Measurements from ENCODE around the gene CCDC28A. TPM values are rescaled to one million over a fixed set of nuclear protein-coding genes. Genes with fewer than 3 reads are reported as not detected.

Gene CCDC28A
- total and polyA plus RNA-seq, 4 donors: 15.1 to 30.8 (median 24.5) TPM

- 97% methylated on average over 4 of the region's 4 CpGs for WGBS, 2 donors
- TF ChIP-seq CTCF (IDR thresholded peaks at IDR 0.05; ENCODE audit: control extremely low read depth, extremely low read depth): no peak
- no peak for ATAC-seq (ENCODE audit: insufficient read depth, low FRiP score)
Measured at GRCh38 chr6:138821519-138821918, 48.0 kb downstream of the CCDC28A start.

GRCh38 chr6:138824482-138825144 lies 51.0 kb downstream of the CCDC28A start:
- no peak overlapping the region for H3K27ac ChIP-seq (ENCODE audit: low read depth in 1 of 2, low read length in 1 of 2)
- H3K4me1 ChIP-seq (ENCODE audit: control insufficient read depth in 5 of 5, insufficient read depth in 5 of 5, low read length in 5 of 5): no peaks in the 10 kb centered on the region
- DNase-seq: no peak
- no peaks in the 10 kb centered on the region for H3K27me3 ChIP-seq (ENCODE audit: control insufficient read depth in 3 of 3, insufficient read depth in 3 of 3, low read length in 2 of 3)
- no peaks in the 10 kb centered on the region for H3K36me3 ChIP-seq (ENCODE audit: control insufficient read depth in 4 of 4, insufficient read depth in 4 of 4, low read length in 4 of 4)
- no peak overlapping the region for H3K9ac ChIP-seq (ENCODE audit: insufficient read depth in 1 of 2, low read length in 2 of 2)
- WGBS, 2 donors: 83 to 88% methylated on average over 11 of the region's 11 CpGs
- no peak for TF ChIP-seq CTCF (IDR thresholded peaks at IDR 0.05; ENCODE audit: control extremely low read depth, extremely low read depth)
- no peaks in the 10 kb centered on the region for H3K9me3 ChIP-seq (ENCODE audit: control insufficient read depth in 4 of 4, insufficient read depth in 3 of 4, low read length in 3 of 4)
- ATAC-seq (ENCODE audit: insufficient read depth, low FRiP score): no peak
- no peak overlapping the region for H3K4me3 ChIP-seq

More at GRCh38 chr6:138821519-138821918, 48.0 kb downstream of the CCDC28A start:
- no peaks in the 10 kb centered on the region for H3K36me3 ChIP-seq (ENCODE audit: control insufficient read depth in 4 of 4, insufficient read depth in 4 of 4, low read length in 4 of 4)
- no peak overlapping the region for H3K9ac ChIP-seq (ENCODE audit: insufficient read depth in 1 of 2, low read length in 2 of 2)
- no peak overlapping the region for H3K27ac ChIP-seq (ENCODE audit: low read depth in 1 of 2, low read length in 1 of 2)
- no peak for DNase-seq
- H3K27me3 ChIP-seq (ENCODE audit: control insufficient read depth in 3 of 3, insufficient read depth in 3 of 3, low read length in 2 of 3): no peaks in the 10 kb centered on the region
- no peaks in the 10 kb centered on the region for H3K9me3 ChIP-seq (ENCODE audit: control insufficient read depth in 4 of 4, insufficient read depth in 3 of 4, low read length in 3 of 4)
- peaks cover 0 to 11% (median 7%) of the 10 kb centered on the region in 5 donors for H3K4me1 ChIP-seq (ENCODE audit: control insufficient read depth in 5 of 5, insufficient read depth in 5 of 5, low read length in 5 of 5)
- no peak overlapping the region for H3K4me3 ChIP-seq

- WGBS, 2 donors: 79 to 91% methylated on average over 7 of the region's 7 CpGs
- ATAC-seq (ENCODE audit: insufficient read depth, low FRiP score): no peak
- Histone ChIP-seq H3K4me1 (ENCODE audit: control insufficient read depth in 5 of 5, insufficient read depth in 5 of 5, low read length in 5 of 5) (peaks cover 0 to 14% (median 4%) of the 10 kb centered on the region in 5 donors), H3K27me3 (ENCODE audit: control insufficient read depth in 3 of 3, insufficient read depth in 3 of 3, low read length in 2 of 3) (no peaks in the 10 kb centered on the region), H3K9me3 (ENCODE audit: control insufficient read depth in 4 of 4, insufficient read depth in 3 of 4, low read length in 3 of 4) (peaks cover 0 to 2% (median 0%) of the 10 kb centered on the region in 4 donors), H3K9ac (ENCODE audit: insufficient read depth in 1 of 2, low read length in 2 of 2) (no peak overlapping the region), H3K4me3 (no peak overlapping the region), H3K36me3 (ENCODE audit: control insufficient read depth in 4 of 4, insufficient read depth in 4 of 4, low read length in 4 of 4) (no peaks in the 10 kb centered on the region), H3K27ac (ENCODE audit: low read depth in 1 of 2, low read length in 1 of 2) (no peak overlapping the region)
- DNase-seq: no peak
- TF ChIP-seq CTCF (IDR thresholded peaks at IDR 0.05; ENCODE audit: control extremely low read depth, extremely low read depth): no peak
Measured at GRCh38 chr6:138830248-138830647, 56.7 kb downstream of the CCDC28A start.
